Measurements from ENCODE around the gene GALNT1.

GRCh38 chr18:35577045-35577848 lies 4.3 kb upstream of the GALNT1 start:
- TF ChIP-seq, protein P1, sequence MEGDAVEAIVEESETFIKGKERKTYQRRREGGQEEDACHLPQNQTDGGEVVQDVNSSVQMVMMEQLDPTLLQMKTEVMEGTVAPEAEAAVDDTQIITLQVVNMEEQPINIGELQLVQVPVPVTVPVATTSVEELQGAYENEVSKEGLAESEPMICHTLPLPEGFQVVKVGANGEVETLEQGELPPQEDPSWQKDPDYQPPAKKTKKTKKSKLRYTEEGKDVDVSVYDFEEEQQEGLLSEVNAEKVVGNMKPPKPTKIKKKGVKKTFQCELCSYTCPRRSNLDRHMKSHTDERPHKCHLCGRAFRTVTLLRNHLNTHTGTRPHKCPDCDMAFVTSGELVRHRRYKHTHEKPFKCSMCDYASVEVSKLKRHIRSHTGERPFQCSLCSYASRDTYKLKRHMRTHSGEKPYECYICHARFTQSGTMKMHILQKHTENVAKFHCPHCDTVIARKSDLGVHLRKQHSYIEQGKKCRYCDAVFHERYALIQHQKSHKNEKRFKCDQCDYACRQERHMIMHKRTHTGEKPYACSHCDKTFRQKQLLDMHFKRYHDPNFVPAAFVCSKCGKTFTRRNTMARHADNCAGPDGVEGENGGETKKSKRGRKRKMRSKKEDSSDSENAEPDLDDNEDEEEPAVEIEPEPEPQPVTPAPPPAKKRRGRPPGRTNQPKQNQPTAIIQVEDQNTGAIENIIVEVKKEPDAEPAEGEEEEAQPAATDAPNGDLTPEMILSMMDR (IDR thresholded peaks at IDR 0.05) = no peak
- TF ChIP-seq POLR2A (IDR thresholded peaks at IDR 0.05) = no peak

Measured in testis (tissue), 2 donors.